ENCODE measurements around the gene FAM200C.
A peak's percentile ranks its signal among the peaks of the same experiment; 100 is the strongest.
"Not testable (repeated sequence)": the region's sequence is repeated elsewhere in the genome, so short reads cannot be mapped to it uniquely, and the experiment has no call there.

FAM200C gene

DNA sequence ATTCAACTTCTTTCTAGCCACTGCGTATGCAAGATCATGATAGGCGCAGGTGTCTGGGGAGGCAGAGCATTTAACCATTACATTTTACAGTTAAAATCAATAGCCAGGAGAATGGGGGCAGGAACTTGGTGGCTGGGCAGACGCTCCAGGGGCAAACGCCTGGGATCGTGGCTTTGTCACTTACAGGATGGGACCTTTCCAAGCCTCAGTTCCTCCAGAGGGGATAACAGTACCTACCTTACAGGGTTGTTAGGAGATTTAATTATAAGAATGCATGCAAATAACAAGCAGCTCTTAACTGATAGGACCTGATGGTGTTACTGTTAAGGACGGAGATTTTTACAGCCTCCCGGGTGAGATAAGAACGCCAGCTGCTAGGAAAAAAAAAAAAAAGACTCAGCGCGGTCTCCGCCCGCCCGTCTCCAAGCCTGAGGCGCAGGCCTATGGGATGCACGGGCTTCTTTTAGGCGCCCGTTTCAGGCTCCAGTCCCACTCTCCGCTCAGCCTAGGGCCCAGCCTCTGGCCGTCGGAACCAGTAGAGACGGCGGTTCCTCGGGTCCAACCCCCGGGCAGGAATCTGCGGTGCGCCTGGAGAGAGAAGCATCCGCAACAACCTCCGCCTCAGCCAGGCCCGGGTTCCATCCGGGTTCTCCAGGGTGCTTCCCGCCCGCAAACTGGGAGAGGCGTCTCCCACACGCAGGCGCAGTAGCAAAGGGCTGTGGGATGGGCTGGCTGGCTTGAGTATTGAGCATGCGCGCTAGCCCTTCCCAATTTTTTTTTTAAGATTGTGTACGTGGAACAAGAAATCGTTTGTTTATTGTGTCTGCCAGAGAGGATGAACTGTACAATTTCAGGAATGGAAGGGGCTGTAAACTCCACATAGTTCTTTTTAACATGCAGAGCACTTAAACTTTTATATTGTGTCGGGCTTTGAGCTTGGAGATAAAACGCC is at the start of gene FAM200C:
TSS of gene FAM200C (minus strand) at position 653 of the 952 bp plus-strand sequence. CDS start 4,564 bp downstream, outside the sequence.
- Mint-ChIP-seq H3K4me3 (peak within 1 kb of the TSS; percentile 81), H3K27me3 (no peaks in the 10 kb centered on the region), H3K4me1 (peaks cover 18% of the 10 kb centered on the region), H3K36me3 (peaks cover 17% of the 10 kb centered on the region), H3K9me3 (no peaks in the 10 kb centered on the region), H3K27ac (peak within 1 kb of the TSS; percentile 54)
- CTCF ChIA-PET: interaction anchor here (1.2 kb wide), 1 partner anchor 9 kb away, joined by 3 read pairs; no protein-coding TSS in a partner anchor
- peak; percentile 79 for DNase-seq

- CTCF ChIA-PET: interaction anchor here (1.1 kb wide), 1 partner anchor 10 kb away, joined by 7 read pairs; no protein-coding TSS in a partner anchor
- no peaks in the 10 kb centered on the region for H3K36me3 Mint-ChIP-seq
- DNase-seq: no peak
- H3K4me3 Mint-ChIP-seq: no peak overlapping the region
- no peak overlapping the region for H3K27ac Mint-ChIP-seq
- peaks cover 2% of the 10 kb centered on the region for H3K9me3 Mint-ChIP-seq
- H3K27me3 Mint-ChIP-seq: peaks cover 4% of the 10 kb centered on the region
- no peaks in the 10 kb centered on the region for H3K4me1 Mint-ChIP-seq
These were observed 49.6 kb upstream of the FAM200C start for GRCh38 chr5:160449458-160449857.

DNA sequence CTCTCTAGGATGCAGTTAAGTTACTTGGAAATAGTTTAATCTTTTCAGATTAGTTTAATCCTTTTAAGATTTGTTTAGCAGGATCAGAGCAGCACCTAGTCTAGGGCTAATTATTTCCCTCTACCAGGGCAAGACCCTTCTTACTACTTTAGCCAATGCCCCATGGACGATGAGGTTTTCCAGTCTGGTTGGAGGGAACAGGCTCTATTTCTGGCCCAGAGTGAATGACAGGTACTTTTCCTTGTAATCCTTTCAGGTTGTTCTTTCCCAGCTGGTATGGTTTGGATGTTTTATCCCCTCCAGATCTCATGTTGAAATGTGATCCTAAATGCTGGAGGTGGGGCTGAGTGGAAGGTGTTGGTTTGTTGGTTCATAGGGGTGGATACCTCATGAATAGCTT is 49.0 kb upstream of the FAM200C start:
- DNase-seq: no peak
- H3K36me3 Mint-ChIP-seq: no peaks in the 10 kb centered on the region

GRCh38 chr5:160445751-160446150 is 45.9 kb upstream of the FAM200C start:
- Mint-ChIP-seq H3K4me3 (no peak overlapping the region), H3K27me3 (peaks cover 4% of the 10 kb centered on the region), H3K36me3 (no peaks in the 10 kb centered on the region), H3K9me3 (peaks cover 2% of the 10 kb centered on the region), H3K4me1 (peaks cover 14% of the 10 kb centered on the region), H3K27ac (no peak overlapping the region)
- DNase-seq: no peak
- CTCF ChIA-PET: no interaction called here

More for the DNA sequence above, 49.0 kb upstream of the FAM200C start:
- Mint-ChIP-seq H3K27ac (no peak overlapping the region), H3K4me3 (no peak overlapping the region), H3K4me1 (no peaks in the 10 kb centered on the region), H3K9me3 (peaks cover 2% of the 10 kb centered on the region), H3K27me3 (peaks cover 6% of the 10 kb centered on the region)
- CTCF ChIA-PET: interaction anchor here (1.1 kb wide), 1 partner anchor 9 kb away, joined by 7 read pairs; no protein-coding TSS in a partner anchor

- no peaks in the 10 kb centered on the region for H3K36me3 Mint-ChIP-seq
- peaks cover 4% of the 10 kb centered on the region for H3K27me3 Mint-ChIP-seq
- H3K9me3 Mint-ChIP-seq: peaks cover 2% of the 10 kb centered on the region
- H3K4me3 Mint-ChIP-seq: no peak overlapping the region
- peaks cover 14% of the 10 kb centered on the region for H3K4me1 Mint-ChIP-seq
- no peak overlapping the region for H3K27ac Mint-ChIP-seq
- CTCF ChIA-PET: no interaction called here
- DNase-seq: no peak
These were observed 45.3 kb upstream of the FAM200C start for GRCh38 chr5:160445132-160445531.

DNA sequence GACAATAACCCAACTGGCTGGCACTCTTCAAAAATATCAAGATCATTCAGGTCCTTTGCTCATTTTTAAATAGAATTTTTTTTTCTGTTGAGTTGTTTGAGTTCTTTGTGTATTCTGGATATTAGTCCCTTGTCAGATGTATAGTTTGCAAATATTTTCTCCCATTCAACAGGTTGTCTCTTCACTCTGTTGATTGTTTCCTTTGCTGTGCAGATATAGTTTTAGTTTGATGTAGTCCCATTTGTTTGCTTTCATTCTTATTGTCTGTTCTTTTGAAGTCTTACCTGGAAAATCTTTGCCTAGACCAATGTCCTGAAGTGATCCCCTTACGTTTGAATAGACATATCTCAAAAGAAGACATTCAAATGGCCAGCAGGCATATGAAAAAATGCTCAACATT is 44.6 kb upstream of the FAM200C start:
- no peak overlapping the region for H3K4me3 Mint-ChIP-seq
- H3K4me1 Mint-ChIP-seq: peaks cover 14% of the 10 kb centered on the region
- no peak overlapping the region for H3K27ac Mint-ChIP-seq
- peaks cover 4% of the 10 kb centered on the region for H3K27me3 Mint-ChIP-seq
- no peaks in the 10 kb centered on the region for H3K9me3 Mint-ChIP-seq
- no peak for DNase-seq
- CTCF ChIA-PET: interaction anchor here (1.3 kb wide), 1 partner anchor 23 kb away, joined by 3 read pairs; no protein-coding TSS in a partner anchor
- H3K36me3 Mint-ChIP-seq: no peaks in the 10 kb centered on the region

- Mint-ChIP-seq H3K9me3 (no peaks in the 10 kb centered on the region), H3K36me3 (no peaks in the 10 kb centered on the region), H3K27me3 (peaks cover 4% of the 10 kb centered on the region), H3K4me1 (peaks cover 27% of the 10 kb centered on the region), H3K4me3 (no peak overlapping the region), H3K27ac (no peak overlapping the region)
- no peak for DNase-seq
- CTCF ChIA-PET: interaction anchor here (0.9 to 6.6 kb wide), 5 partner anchors 16 to 345 kb away, joined by 3 to 163 read pairs (median 3); no protein-coding TSS in a partner anchor
These were observed 43.1 kb upstream of the FAM200C start for GRCh38 chr5:160442824-160443431.

- CTCF ChIA-PET: interaction anchor here (3.4 to 6.6 kb wide), 4 partner anchors 18 to 67 kb away, joined by 23 to 163 read pairs (median 90); no protein-coding TSS in a partner anchor
- no peaks in the 10 kb centered on the region for H3K9me3 Mint-ChIP-seq
- H3K4me3 Mint-ChIP-seq: no peak overlapping the region
- peaks cover 9% of the 10 kb centered on the region for H3K27me3 Mint-ChIP-seq
- DNase-seq: no peak
- H3K4me1 Mint-ChIP-seq: peaks cover 27% of the 10 kb centered on the region
- no peak overlapping the region for H3K27ac Mint-ChIP-seq
- no peaks in the 10 kb centered on the region for H3K36me3 Mint-ChIP-seq
These were observed 41.5 kb upstream of the FAM200C start for GRCh38 chr5:160441311-160441781.

GRCh38 chr5:160439205-160439600 is 39.3 kb upstream of the FAM200C start:
- DNase-seq: peak; percentile 88
- CTCF ChIA-PET: interaction anchor here (0.7 to 6.6 kb wide), 29 partner anchors 10 to 408 kb away, joined by 3 to 163 read pairs (median 7); partner anchors contain the start of genes PTTG1 and SLU7
- Mint-ChIP-seq H3K4me3 (peak overlapping the region; percentile 80), H3K27ac (peak overlapping the region; percentile 72), H3K27me3 (peaks cover 18% of the 10 kb centered on the region), H3K9me3 (no peaks in the 10 kb centered on the region), H3K4me1 (peaks cover 27% of the 10 kb centered on the region), H3K36me3 (no peaks in the 10 kb centered on the region)

DNA sequence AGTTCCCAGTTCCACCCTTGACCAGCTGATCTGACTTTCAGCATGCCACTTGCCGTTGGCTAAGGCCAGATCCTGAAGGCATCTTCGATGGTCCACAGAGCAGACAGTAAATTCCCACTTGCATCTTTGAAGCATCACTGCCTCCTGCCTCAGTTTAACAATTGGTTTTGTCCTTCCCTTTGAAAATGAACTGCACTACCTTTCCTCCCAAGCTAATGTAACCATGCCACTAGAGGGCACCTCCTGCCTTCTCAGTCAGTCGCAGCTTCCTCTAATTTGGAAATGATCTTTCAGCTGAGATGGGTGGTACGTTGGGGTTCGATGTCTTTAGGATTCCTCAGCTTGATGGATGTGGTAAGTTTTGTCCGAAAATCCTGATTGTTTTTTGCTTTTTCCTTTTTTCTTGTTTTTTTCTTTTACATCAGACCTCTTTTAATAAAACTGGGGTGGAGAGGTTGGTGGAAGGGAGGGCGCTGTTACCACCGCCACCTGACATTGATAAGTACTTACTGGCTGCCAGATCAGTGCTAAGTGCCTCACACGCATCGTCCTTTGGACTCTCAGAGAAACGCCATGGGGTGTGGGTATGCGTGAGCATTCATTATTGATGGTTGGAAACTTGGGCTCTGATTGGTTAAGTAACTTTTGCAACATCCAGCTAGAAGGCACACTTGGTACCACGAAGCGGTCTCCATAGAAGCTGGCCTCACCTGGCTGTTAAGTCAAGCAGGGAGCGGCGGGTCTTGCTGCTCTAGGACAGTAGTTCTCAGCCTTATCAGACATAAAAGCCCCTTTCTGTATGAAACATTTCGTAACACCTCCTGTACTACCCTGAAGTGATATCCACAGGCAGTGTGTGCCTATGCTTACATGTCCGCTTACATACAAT is 38.7 kb upstream of the FAM200C start:
- Mint-ChIP-seq H3K36me3 (no peaks in the 10 kb centered on the region), H3K9me3 (no peaks in the 10 kb centered on the region), H3K27me3 (peaks cover 16% of the 10 kb centered on the region), H3K4me3 (peak overlapping the region; percentile 80), H3K27ac (peak overlapping the region; percentile 74), H3K4me1 (peaks cover 27% of the 10 kb centered on the region)
- DNase-seq: peak; percentile 73
- CTCF ChIA-PET: interaction anchor here (0.6 to 6.6 kb wide), 38 partner anchors 12 to 1411 kb away, joined by 3 to 163 read pairs (median 4); partner anchors contain the start of genes PTTG1 and SLU7

DNA sequence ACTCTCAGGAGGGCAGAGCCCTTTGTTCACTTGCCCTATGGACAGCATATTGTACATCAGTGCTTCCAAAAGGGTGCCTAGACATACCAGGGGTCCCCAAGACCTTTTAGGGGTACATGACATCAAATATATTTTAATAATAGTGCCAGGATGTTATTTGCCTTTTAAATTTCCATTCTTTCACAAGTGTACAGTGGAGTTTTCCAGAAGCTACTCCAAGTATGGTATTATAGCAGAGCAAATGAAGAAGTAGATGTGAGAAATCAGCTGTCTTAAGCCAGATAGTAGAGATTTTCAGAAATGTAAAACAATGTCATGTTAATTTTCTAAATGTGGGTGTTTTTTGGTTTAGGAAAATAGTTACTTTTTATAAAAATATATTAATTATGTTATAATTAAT is 37.4 kb upstream of the FAM200C start:
- H3K9me3 Mint-ChIP-seq: no peaks in the 10 kb centered on the region
- H3K4me3 Mint-ChIP-seq: no peak overlapping the region
- no peak overlapping the region for H3K27ac Mint-ChIP-seq
- H3K4me1 Mint-ChIP-seq: peaks cover 27% of the 10 kb centered on the region
- no peaks in the 10 kb centered on the region for H3K36me3 Mint-ChIP-seq
- peaks cover 16% of the 10 kb centered on the region for H3K27me3 Mint-ChIP-seq
- CTCF ChIA-PET: interaction anchor here (3.8 to 6.6 kb wide), 4 partner anchors 11 to 71 kb away, joined by 11 to 163 read pairs (median 86); partner anchors contain the start of gene PTTG1
- DNase-seq: no peak

DNA sequence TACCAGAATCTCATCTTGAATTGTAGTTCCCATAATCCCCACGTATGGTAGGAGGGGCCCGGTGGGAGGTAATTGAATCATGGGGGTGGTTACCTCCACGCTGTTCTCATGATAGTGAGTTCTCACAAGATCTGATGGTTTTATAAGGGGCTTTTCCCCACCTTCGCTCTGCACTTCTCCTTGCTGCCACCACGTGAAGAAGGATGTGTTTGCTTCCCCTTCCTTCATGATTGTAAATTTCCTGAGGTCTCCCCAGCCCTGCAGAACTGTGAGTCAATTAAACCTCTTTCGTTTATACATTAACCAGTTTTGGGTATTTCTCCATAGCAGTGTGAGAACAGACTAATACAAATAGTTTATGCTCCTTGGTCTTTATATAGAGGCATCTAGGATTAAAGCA is 36.8 kb upstream of the FAM200C start:
- CTCF ChIA-PET: interaction anchor here (0.5 to 6.6 kb wide), 2 partner anchors 35 to 71 kb away, joined by 3 to 163 read pairs; no protein-coding TSS in a partner anchor
- Mint-ChIP-seq H3K27me3 (peaks cover 16% of the 10 kb centered on the region), H3K4me1 (peaks cover 21% of the 10 kb centered on the region)
- H3K4me3 Mint-ChIP-seq, DNase-seq, H3K36me3 Mint-ChIP-seq, H3K27ac Mint-ChIP-seq, H3K9me3 Mint-ChIP-seq: not testable (repeated sequence)

- H3K4me1 Mint-ChIP-seq: peaks cover 14% of the 10 kb centered on the region
These were observed 36.2 kb upstream of the FAM200C start for GRCh38 chr5:160436017-160436416.

More at GRCh38 chr5:160436017-160436416, 36.2 kb upstream of the FAM200C start:
- H3K4me3 Mint-ChIP-seq: no peak overlapping the region
- H3K27me3 Mint-ChIP-seq: peaks cover 16% of the 10 kb centered on the region
- CTCF ChIA-PET: interaction anchor here (0.5 kb wide), 1 partner anchor 35 kb away, joined by 3 read pairs; no protein-coding TSS in a partner anchor
- no peaks in the 10 kb centered on the region for H3K9me3 Mint-ChIP-seq
- no peak for DNase-seq
- H3K27ac Mint-ChIP-seq: no peak overlapping the region
- peaks cover 2% of the 10 kb centered on the region for H3K36me3 Mint-ChIP-seq
